Mononuclear cell (primary cell): ENCODE data around the gene TGFB3. TPM values are rescaled to one million over a fixed set of nuclear protein-coding genes. Genes with fewer than 3 reads are reported as not detected.

Experiments used
- H3K27me3 ChIP-seq: 2 replicates; pipeline ENCODE4 v1.6.0; 2011; ENCODE audit warnings: low read length, control low read depth; ENCODE audit not compliant: insufficient read depth
- H3K4me1 ChIP-seq: 2 replicates; pipeline ENCODE4 v1.5.1; 2011; ENCODE audit warnings: mild to moderate bottlenecking, low read length, control low read depth; ENCODE audit not compliant: insufficient read depth
- H3K4me3 ChIP-seq: 2 replicates; pipeline ENCODE4 v1.5.1; 2011; ENCODE audit warnings: mild to moderate bottlenecking, low read length, moderate library complexity
- H3K9me3 ChIP-seq: 2 replicates; pipeline ENCODE4 v1.5.1; 2011; ENCODE audit warnings: low read depth, mild to moderate bottlenecking, control low read depth, low read length
- total RNA-seq: library from RNA; depleted of rRNA; stranded (reverse); fragments of >200 nt; gene quantifications from one replicate; pipeline ENCODE4 v1.2.3, GENCODE V29; 2012

The TGFB3 gene
- total RNA-seq, 1 donor: 2.9 TPM

DNA sequence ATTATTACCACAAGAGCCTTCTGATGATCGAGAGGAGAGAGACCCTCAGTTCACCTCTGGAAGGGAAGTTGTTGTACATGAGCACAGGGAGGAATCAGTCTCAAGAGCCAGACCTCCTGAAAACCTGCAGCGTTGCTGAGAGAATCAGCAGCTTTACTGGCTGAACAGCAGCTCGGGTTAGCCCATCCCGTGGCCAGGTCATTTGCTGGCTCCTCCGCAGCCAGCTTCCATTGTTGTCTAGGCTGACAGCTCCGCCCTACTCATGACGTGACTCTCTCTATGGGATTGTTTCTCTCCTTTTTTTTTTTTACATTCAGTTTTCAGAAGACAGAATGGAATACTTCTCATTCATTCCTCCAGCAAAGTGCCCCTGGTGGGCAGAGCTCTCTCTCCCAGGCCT is 69.9 kb downstream of the TGFB3 start:
- no peaks in the 10 kb centered on the region for H3K4me1 ChIP-seq
- H3K4me3 ChIP-seq: no peak overlapping the region
- H3K9me3 ChIP-seq: no peaks in the 10 kb centered on the region
- no peaks in the 10 kb centered on the region for H3K27me3 ChIP-seq

DNA sequence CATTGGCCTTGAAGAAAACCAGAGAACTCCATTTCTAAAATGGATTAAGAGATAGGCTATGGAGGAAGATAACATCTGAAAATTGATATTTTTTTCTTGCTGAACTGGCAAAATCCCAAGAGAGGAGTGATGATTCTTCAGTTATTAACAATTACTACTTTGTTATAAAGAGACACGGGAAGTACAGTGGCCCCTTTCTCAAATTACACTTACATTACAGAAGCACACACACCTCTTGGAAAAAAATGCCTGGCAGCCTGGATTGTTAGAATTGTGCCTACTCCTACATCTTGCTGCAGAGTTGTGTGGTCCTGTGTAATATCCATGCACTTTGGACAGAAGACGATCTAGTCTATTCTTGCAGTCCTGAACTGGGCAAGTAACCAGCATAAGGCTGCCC is 71.7 kb downstream of the TGFB3 start:
- Histone ChIP-seq H3K4me1 (peaks cover 7% of the 10 kb centered on the region), H3K4me3 (no peak overlapping the region), H3K27me3 (no peaks in the 10 kb centered on the region)

DNA sequence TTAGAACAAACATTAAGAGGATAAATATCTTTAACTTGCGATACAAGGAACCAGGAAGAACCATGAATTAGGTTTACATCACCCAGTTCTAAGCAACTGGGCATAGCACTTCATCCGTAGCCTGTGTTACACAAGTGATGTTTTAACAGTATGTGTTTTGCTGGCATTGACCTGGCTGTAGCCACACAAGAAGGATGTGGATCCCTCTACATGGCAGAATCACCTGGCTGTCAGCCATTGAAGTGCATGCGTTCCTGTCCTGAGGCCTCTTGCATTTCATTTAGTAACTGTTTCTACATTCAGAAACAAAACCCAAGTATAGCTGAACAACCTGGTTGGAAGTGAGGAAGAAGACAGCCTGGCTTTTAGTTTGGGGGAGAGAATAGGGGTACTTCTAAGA is 72.2 kb downstream of the TGFB3 start:
- Histone ChIP-seq H3K4me1 (peaks cover 7% of the 10 kb centered on the region), H3K9me3 (no peaks in the 10 kb centered on the region), H3K4me3 (no peak overlapping the region), H3K27me3 (no peaks in the 10 kb centered on the region)

More for the DNA sequence above, 71.7 kb downstream of the TGFB3 start:
- H3K9me3 ChIP-seq: no peaks in the 10 kb centered on the region

Other genes starting within 250 kb of the TGFB3 start
- 4.8 TPM for gene IFT43, start 3.8 kb upstream of the TGFB3 start, total RNA-seq
- gene GPATCH2L, start 169.9 kb upstream of the TGFB3 start, total RNA-seq: 128 TPM